Measurements from ENCODE around the gene TANC1. TPM values are rescaled to one million over a fixed set of nuclear protein-coding genes. Genes with fewer than 3 reads are reported as not detected.

TANC1 gene
- total RNA-seq, 1 experiment from 2014 or later = 2.5 TPM

- Mint-ChIP-seq H3K36me3 (ENCODE audit: insufficient read depth in 1 of 3, low read depth in 3 of 3) (no peaks in the 10 kb centered on the region), H3K27me3 (ENCODE audit: low read depth) (no peaks in the 10 kb centered on the region; the same call in 1 of the 2 replicates), H3K27ac (no peak overlapping the region), H3K9me3 (no peaks in the 10 kb centered on the region), H3K4me1 (peaks cover 12 to 13% of the 10 kb centered on the region in 2 experiments), H3K4me3 (no peak overlapping the region)
- Histone ChIP-seq H3K56ac (ENCODE audit: insufficient read length, low read depth, low read length) (no peak overlapping the region), H3K14ac (ENCODE audit: insufficient read depth, low read length) (no peak overlapping the region), H3K18ac (ENCODE audit: insufficient read length, low read depth, low read length) (no peak overlapping the region), H3K4me1 (ENCODE audit: insufficient read depth, low read length) (no peaks in the 10 kb centered on the region), H2AFZ (ENCODE audit: low read length) (no peak overlapping the region), H3K23me2 (ENCODE audit: insufficient read length, low read depth, low read length, poor library complexity, severe bottlenecking) (no peaks in the 10 kb centered on the region), H3K23ac (ENCODE audit: insufficient read length, low read depth, low read length) (no peak overlapping the region), H3K27me3 (ENCODE audit: insufficient read depth, low read length) (no peaks in the 10 kb centered on the region), H3K9me3 (ENCODE audit: control insufficient read depth, low read depth, low read length) (no peaks in the 10 kb centered on the region), H2BK120ac (ENCODE audit: low read depth, low read length, poor library complexity, severe bottlenecking) (no peak overlapping the region), H3T11ph (ENCODE audit: low read length) (no peak overlapping the region), H2AK5ac (ENCODE audit: insufficient read length, low read length) (no peak overlapping the region), H4K8ac (replicated peaks; ENCODE audit: insufficient read length, low read depth, low read length) (no peak overlapping the region), H3K4me2 (ENCODE audit: insufficient read depth, insufficient read length, low read length) (no peak overlapping the region), H2BK5ac (ENCODE audit: insufficient read length, low read length) (no peak overlapping the region), H3K27ac (ENCODE audit: insufficient read length, low read depth, low read length) (no peak overlapping the region), H4K91ac (ENCODE audit: insufficient read length, low read depth, low read length) (no peak overlapping the region), H2BK12ac (ENCODE audit: insufficient read length, low read depth, low read length) (no peak overlapping the region), H2BK20ac (ENCODE audit: low read depth, low read length, poor library complexity, severe bottlenecking) (no peak overlapping the region), H3K79me2 (ENCODE audit: insufficient read depth, low read length) (no peaks in the 10 kb centered on the region), H4K20me1 (ENCODE audit: control insufficient read depth, insufficient read depth, insufficient read length) (no peaks in the 10 kb centered on the region), H2BK15ac (ENCODE audit: low read depth, low read length) (no peak overlapping the region), H3K79me1 (ENCODE audit: insufficient read depth, low read depth, low read length, poor library complexity, severe bottlenecking) (no peaks in the 10 kb centered on the region), H3K4ac (ENCODE audit: low read depth, low read length) (no peak overlapping the region), H4K5ac (ENCODE audit: insufficient read length, low read depth, low read length) (no peak overlapping the region), H3K9ac (ENCODE audit: extremely low read depth, insufficient read length, low read length) (no peak overlapping the region)
- DNase-seq = no peak
- TF ChIP-seq CTCF (conservative IDR thresholded peaks at IDR 0.05) = no peak
- WGBS (ENCODE audit: extremely low coverage, insufficient read length, low lambda C conversion rate) = no CpG with 5 or more reads among the region's 4 CpGs
These were observed 28.8 kb downstream of the TANC1 start for GRCh38 chr2:158997037-158997790.
